Stimulated activated CD8-positive, alpha-beta memory T cell treated with anti-CD3 and anti-CD28 coated beads, Interleukin-7, amount 100 ng/mL, for 24 hours (primary cell): ENCODE data around the gene PSD2.

ENCODE experiments used
- DNase-seq: peaks from one replicate; pipeline ENCODE4 v3.0.0-alpha.2; 2020; ENCODE audit warnings: low read depth

PSD2 gene

DNA sequence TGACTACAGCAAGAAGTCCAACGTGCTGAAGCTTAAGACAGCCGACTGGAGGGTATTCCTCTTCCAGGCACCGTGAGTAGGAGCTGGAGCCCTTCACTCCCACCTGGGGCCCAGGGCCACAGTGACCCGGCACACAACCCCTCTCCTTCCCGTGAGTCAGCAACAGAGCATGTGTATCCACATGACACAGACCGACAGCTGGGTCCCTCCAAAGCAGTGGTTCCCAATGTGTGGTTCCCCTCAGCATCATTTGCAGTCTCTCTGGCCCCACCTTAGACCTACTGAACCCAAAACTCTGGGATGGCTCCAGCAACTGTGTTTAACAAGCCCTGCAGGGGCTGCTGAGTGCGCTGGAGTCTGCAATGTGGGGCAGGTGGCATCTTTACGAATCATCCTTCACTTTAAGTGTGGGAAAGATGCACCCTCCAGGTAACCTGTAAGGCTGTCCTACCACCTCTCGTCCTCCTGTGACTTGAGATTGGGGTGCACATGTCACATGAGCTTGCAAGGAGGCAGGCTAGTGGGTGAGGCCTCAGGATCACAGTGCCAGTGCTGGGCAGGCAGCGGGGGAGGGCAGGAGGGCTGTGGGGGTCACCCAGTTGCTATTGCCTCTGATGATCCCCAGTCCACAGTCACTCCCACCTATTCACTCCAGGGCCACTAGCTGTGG lies 42.2 kb downstream of the PSD2 start:
- no peak for DNase-seq

DNA sequence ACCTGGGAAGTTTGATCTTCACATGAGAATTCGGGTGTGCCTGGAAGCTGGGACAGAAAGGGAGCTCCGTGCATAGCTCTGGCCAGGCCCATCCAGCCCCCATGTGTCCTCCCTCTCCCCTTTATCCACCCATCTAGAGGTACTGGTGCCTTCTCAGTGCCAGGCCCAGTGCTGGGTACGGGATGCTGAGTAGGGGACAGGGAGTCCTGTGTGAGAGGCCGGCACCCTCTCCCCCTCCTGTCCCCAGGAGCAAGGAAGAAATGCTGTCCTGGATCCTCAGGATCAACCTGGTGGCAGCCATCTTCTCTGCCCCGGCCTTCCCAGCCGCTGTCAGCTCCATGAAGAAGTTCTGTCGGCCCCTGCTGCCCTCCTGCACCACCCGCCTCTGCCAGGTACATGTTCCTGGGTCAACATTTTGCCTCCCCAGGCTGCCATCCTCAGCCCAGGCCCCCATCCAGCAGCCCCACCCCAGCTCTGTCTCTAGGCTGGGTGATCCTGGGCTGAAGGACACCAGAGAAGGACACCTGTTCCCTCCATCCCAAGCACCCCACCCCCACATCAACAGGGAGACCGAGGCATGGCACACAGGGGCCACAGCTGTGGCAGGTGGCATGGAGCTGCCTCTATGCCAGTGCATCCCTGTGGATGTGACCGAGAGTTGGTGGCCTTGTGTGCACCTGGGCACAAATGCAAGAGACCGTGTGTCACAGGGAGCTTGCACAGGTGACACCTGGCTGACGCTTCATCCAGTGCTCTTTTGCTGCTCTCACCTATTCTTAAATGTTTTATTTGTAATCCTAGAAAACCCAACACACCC lies 43.0 kb downstream of the PSD2 start:
- no peak for DNase-seq

GRCh38 chr5:139839232-139839815 lies 43.7 kb downstream of the PSD2 start:
- DNase-seq: no peak

- DNase-seq: no peak
These were observed 44.3 kb downstream of the PSD2 start for GRCh38 chr5:139839918-139840317.

DNA sequence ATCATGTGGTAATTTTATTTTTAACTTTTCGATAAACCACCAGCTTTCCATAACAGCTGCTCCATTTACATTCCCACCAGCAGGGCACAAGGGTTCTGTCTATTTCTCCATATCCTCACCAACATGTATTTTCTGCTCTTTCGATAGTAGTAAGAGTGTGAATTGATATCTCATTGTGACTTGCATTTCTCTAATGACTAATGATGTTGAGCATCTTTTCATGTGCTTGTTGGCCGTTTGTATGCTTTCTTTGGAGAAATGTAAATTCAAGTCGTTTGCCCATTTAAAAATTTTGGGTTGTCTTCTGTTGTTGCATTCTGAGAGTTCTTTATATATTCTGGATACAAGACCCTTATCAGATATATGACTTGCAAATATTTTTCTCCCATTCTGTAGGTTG lies 45.9 kb downstream of the PSD2 start:
- DNase-seq: no peak

GRCh38 chr5:139842321-139842720 lies 46.7 kb downstream of the PSD2 start:
- no peak for DNase-seq

DNA sequence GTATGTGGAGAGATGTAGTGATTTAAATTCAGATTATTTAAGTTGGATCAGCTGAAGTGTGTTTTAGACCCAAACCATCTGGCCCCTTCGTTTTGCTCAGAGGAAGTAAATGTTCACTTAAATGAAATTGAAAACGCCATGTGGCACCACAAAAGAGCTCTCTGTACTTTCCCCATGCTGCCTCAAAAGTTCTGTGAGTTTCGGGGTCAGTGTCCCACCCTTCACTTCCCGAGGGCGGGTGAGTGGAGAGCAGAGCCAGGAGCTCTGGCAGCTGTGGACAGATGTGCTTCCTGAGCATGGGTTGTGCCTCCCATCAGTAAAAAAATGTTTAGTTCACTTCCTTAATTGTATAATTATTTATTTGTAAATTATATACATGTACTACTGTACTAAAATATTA lies 48.4 kb downstream of the PSD2 start:
- no peak for DNase-seq

DNA sequence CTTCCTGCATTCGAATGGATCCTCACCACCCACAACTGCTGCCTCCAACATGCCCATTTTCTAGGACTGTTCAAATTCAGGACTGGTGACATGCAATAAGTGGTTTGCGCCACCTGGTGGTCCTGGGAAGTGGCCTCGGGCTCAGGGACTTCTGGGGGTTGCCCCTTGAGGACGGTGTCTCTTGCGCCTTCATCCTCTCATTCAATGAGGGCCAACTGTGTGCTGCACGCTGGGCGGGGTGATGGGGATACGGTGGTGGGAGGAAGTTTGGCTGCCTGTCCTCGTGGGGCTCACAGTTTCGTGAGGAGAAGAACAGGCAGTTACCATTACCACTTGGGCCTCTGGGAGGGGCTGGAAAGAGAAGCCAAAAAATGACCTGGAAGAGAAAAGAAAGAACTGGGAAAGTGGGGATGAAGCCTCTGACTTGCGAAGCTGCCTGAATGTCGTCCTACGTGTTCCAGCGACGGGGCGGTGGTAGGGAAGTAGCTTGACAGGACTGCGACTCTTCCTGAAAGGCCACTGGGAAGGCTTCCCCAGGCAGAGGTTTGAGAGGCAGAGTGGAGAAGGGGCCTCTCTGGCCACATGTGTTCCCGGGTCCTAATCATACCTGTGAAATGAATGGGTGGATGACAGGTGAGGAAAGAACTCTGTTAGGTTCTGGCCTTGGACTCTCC lies 49.0 kb downstream of the PSD2 start:
- peak; percentile 59 for DNase-seq

GRCh38 chr5:139845846-139846681 lies 50.5 kb downstream of the PSD2 start:
- no peak for DNase-seq

DNA sequence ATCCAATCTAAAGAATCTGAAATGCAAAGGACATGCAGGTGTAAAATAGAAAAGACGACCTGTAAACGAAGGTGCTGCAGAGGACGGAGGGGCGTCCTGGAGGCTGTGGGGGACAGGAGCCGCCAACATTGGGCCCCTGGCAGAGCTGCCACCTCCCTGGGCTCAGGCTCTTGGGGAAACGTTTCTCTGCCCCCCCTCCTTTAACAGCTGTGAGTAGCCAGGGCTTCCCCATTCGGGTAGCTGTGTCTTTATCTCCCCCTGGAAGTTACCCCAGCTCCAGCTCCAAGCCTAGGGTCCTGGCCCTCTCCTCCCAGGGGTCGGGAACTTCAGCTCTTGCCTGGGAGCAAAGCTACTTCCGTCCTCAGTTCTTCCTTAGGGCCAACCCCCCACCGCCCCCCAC lies 51.5 kb downstream of the PSD2 start:
- DNase-seq: no peak

GRCh38 chr5:139847790-139848507 lies 52.3 kb downstream of the PSD2 start:
- peak; percentile 21 for DNase-seq

GRCh38 chr5:139848508-139849100 lies 53.0 kb downstream of the PSD2 start:
- DNase-seq: no peak

- DNase-seq: no peak
These were observed 53.9 kb downstream of the PSD2 start for GRCh38 chr5:139849501-139849900.

GRCh38 chr5:139849942-139850341 lies 54.3 kb downstream of the PSD2 start:
- no peak for DNase-seq

GRCh38 chr5:139850423-139851016 lies 54.9 kb downstream of the PSD2 start:
- no peak for DNase-seq

GRCh38 chr5:139851558-139851957 lies 56.0 kb downstream of the PSD2 start:
- DNase-seq: no peak

GRCh38 chr5:139852696-139853095 lies 57.1 kb downstream of the PSD2 start:
- no peak for DNase-seq

- DNase-seq: no peak
These were observed 58.5 kb downstream of the PSD2 start for GRCh38 chr5:139854029-139854605.

- no peak for DNase-seq
These were observed 59.3 kb downstream of the PSD2 start for GRCh38 chr5:139854953-139855352.

DNA sequence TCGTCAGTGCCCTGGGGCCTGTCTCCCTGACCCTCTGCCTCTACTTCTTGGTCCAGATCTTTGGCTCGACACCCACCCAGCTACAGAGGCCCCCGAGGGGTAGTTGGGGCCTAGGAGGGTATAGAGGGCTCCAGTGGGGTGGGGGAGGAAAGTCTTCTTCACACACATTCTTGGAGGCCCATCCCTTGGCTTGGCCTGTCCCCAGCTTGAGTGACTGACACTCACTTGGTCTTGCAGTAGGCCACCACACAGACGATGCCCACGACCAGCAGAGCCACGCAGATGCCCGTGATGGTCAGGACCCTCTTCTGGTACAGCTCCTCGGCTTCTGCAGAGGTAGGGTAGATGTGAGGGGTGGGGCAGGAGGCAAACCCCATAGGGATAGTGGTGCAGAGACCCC lies 59.8 kb downstream of the PSD2 start:
- DNase-seq: no peak
